ENCODE results near the gene DLX1. TPM values are rescaled to one million over a fixed set of nuclear protein-coding genes. Genes with fewer than 3 reads are reported as not detected.

DLX1 gene
- total and polyA plus RNA-seq, 9 of the 15 experiments (the other 6 are each of a cell fraction or from before 2014, with no cell fraction given): 1.9 to 26.2 (median 9.6) TPM

DNA sequence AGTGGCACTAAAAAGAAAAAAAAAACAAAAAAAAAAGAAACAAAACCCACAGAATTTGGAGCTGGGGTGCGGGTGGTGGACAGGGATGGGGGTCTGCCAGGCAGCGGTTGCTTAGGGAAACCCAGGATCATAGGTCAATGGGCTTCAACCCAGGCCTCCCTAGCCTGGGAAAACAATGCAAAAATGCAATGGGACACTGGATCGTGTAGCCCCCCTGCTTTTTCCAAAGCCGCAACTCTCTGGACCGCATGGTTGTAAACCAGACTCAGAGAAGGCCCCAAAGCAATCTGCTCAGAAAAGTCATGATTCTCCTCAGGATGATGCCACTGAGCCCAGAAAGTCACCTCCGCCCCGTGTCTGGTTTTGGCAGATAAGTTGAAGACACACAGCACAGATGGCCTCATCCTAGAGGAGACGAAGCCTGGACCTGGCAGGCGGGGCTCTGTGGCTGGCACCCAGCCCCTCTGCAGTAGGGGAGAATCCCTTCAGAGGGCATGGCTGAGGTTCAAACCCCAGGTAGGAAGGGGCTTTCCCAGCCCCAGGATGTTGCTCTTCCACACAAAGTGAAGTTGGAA lies 12.3 kb downstream of the DLX1 start (continued):
- 0 out of 4 replicates have a peak, but pooled peaks of 1 of the 2 experiments have one; percentile 2 for TF ChIP-seq MAZ (CRISPR knock-in tag; conservative IDR thresholded peaks at IDR 0.05 in 1 of 2, IDR thresholded peaks at IDR 0.05 in 1 of 2)
- TF ChIP-seq JUND (IDR thresholded peaks at IDR 0.05; ENCODE audit: borderline replicate concordance, low read depth, low read length): 0 out of 2 replicates have a peak, but pooled peaks have one; percentile 18
- no peak for TF ChIP-seq JUND (tag; IDR thresholded peaks at IDR 0.05; ENCODE audit: borderline replicate concordance, low read depth, low read length)
- TF ChIP-seq, protein P1, sequence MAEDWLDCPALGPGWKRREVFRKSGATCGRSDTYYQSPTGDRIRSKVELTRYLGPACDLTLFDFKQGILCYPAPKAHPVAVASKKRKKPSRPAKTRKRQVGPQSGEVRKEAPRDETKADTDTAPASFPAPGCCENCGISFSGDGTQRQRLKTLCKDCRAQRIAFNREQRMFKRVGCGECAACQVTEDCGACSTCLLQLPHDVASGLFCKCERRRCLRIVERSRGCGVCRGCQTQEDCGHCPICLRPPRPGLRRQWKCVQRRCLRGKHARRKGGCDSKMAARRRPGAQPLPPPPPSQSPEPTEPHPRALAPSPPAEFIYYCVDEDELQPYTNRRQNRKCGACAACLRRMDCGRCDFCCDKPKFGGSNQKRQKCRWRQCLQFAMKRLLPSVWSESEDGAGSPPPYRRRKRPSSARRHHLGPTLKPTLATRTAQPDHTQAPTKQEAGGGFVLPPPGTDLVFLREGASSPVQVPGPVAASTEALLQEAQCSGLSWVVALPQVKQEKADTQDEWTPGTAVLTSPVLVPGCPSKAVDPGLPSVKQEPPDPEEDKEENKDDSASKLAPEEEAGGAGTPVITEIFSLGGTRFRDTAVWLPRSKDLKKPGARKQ (CRISPR knock-in tag; IDR thresholded peaks at IDR 0.05): no peak
- TF ChIP-seq ZNF644 (tag; IDR thresholded peaks at IDR 0.05; ENCODE audit: low read depth): no peak
- TF ChIP-seq ZFPM2 (CRISPR knock-in tag; IDR thresholded peaks at IDR 0.05): no peak
- peak; percentile 84 for TF ChIP-seq CBFA2T3 (IDR thresholded peaks at IDR 0.05)
- TF ChIP-seq ZFP36 (IDR thresholded peaks at IDR 0.05; ENCODE audit: low read depth, low read length, partially characterized antibody): no peak
- peak; percentile 50; the same call in 1 of the 2 replicates for TF ChIP-seq POLR2AphosphoS5 (IDR thresholded peaks at IDR 0.05; ENCODE audit: control insufficient read depth, insufficient read depth, low read depth, low read length)
- TF ChIP-seq, protein P2, sequence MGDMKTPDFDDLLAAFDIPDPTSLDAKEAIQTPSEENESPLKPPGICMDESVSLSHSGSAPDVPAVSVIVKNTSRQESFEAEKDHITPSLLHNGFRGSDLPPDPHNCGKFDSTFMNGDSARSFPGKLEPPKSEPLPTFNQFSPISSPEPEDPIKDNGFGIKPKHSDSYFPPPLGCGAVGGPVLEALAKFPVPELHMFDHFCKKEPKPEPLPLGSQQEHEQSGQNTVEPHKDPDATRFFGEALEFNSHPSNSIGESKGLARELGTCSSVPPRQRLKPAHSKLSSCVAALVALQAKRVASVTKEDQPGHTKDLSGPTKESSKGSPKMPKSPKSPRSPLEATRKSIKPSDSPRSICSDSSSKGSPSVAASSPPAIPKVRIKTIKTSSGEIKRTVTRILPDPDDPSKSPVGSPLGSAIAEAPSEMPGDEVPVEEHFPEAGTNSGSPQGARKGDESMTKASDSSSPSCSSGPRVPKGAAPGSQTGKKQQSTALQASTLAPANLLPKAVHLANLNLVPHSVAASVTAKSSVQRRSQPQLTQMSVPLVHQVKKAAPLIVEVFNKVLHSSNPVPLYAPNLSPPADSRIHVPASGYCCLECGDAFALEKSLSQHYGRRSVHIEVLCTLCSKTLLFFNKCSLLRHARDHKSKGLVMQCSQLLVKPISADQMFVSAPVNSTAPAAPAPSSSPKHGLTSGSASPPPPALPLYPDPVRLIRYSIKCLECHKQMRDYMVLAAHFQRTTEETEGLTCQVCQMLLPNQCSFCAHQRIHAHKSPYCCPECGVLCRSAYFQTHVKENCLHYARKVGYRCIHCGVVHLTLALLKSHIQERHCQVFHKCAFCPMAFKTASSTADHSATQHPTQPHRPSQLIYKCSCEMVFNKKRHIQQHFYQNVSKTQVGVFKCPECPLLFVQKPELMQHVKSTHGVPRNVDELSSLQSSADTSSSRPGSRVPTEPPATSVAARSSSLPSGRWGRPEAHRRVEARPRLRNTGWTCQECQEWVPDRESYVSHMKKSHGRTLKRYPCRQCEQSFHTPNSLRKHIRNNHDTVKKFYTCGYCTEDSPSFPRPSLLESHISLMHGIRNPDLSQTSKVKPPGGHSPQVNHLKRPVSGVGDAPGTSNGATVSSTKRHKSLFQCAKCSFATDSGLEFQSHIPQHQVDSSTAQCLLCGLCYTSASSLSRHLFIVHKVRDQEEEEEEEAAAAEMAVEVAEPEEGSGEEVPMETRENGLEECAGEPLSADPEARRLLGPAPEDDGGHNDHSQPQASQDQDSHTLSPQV (IDR thresholded peaks at IDR 0.05): 0 out of 2 replicates have a peak, but pooled peaks have one; percentile 29
- TF ChIP-seq, protein P3, sequence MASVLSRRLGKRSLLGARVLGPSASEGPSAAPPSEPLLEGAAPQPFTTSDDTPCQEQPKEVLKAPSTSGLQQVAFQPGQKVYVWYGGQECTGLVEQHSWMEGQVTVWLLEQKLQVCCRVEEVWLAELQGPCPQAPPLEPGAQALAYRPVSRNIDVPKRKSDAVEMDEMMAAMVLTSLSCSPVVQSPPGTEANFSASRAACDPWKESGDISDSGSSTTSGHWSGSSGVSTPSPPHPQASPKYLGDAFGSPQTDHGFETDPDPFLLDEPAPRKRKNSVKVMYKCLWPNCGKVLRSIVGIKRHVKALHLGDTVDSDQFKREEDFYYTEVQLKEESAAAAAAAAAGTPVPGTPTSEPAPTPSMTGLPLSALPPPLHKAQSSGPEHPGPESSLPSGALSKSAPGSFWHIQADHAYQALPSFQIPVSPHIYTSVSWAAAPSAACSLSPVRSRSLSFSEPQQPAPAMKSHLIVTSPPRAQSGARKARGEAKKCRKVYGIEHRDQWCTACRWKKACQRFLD (CRISPR knock-in tag; IDR thresholded peaks at IDR 0.05): no peak
- peak; percentile 61; the same call in 1 of the 2 replicates for TF ChIP-seq TAL1 (IDR thresholded peaks at IDR 0.05)
- TF ChIP-seq CBFA2T2 (conservative IDR thresholded peaks at IDR 0.05): peak; percentile 71
- TF ChIP-seq ZNF561 (CRISPR knock-in tag; conservative IDR thresholded peaks at IDR 0.05): no peak
- no peak for TF ChIP-seq ZNF584 (CRISPR knock-in tag; IDR thresholded peaks at IDR 0.05; ENCODE audit: low read depth)
- no peak for TF ChIP-seq NONO (IDR thresholded peaks at IDR 0.05; ENCODE audit: low read depth in 2 of 2, low read length in 1 of 2)
- peak in 1 of 2 experiments; percentile 23; a peak in 1 of 4 replicates for TF ChIP-seq RCOR1 (IDR thresholded peaks at IDR 0.05; ENCODE audit: borderline replicate concordance in 1 of 2, low read depth in 2 of 2, low read length in 2 of 2)
- 0 out of 2 replicates have a peak, but pooled peaks have one; percentile 19 for TF ChIP-seq MYNN (IDR thresholded peaks at IDR 0.05)
- no peak for TF ChIP-seq MYNN (CRISPR knock-in tag; IDR thresholded peaks at IDR 0.05)
- TF ChIP-seq BACH1 (tag; IDR thresholded peaks at IDR 0.05): no peak
- peak; percentile 72 for TF ChIP-seq TCF3 (CRISPR knock-in tag; IDR thresholded peaks at IDR 0.05)

Data from K562 (cell line).